HG03135 (cell line): ENCODE results near the gene TOMM40L.

ENCODE experiments used
- ATAC-seq: cut with Tn5 transposase; IDR thresholded peaks from one replicate; pipeline ENCODE4 v1.9.1; 2021; ENCODE audit warnings: mild to moderate bottlenecking, moderate library complexity; ENCODE audit not compliant: unreplicated experiment

Gene TOMM40L

GRCh38 chr1:161196521-161197451, 29.1 kb upstream of the TOMM40L start:
- no peak for ATAC-seq

GRCh38 chr1:161197560-161198193, 28.2 kb upstream of the TOMM40L start:
- no peak for ATAC-seq

GRCh38 chr1:161198194-161198896, 27.5 kb upstream of the TOMM40L start:
- ATAC-seq, result no peak

- ATAC-seq, result no peak
These were observed 26.9 kb upstream of the TOMM40L start, which contains the start of gene ADAMTS4 for GRCh38 chr1:161198897-161199431. Gene ADAMTS4, minus strand, starts transcription at chr1:161199054. Its CDS starts 427 bp downstream, at chr1:161198627.

GRCh38 chr1:161199506-161200139, 26.2 kb upstream of the TOMM40L start:
- ATAC-seq, result no peak

GRCh38 chr1:161200421-161200991, 25.4 kb upstream of the TOMM40L start:
- ATAC-seq, result no peak

- ATAC-seq, result no peak
These were observed 24.6 kb upstream of the TOMM40L start for GRCh38 chr1:161200992-161201835.

GRCh38 chr1:161201836-161202712, 23.8 kb upstream of the TOMM40L start, which contains the start of gene NDUFS2:
Gene NDUFS2, plus strand, starts transcription at chr1:161202367. Its CDS starts 19 bp downstream, at chr1:161202386.
- ATAC-seq, result peak; percentile 97

GRCh38 chr1:161206411-161207140, 19.3 kb upstream of the TOMM40L start:
- ATAC-seq, result no peak

GRCh38 chr1:161207173-161207572, 18.7 kb upstream of the TOMM40L start:
- no peak for ATAC-seq

- no peak for ATAC-seq
These were observed 16.0 kb upstream of the TOMM40L start for GRCh38 chr1:161209790-161210409.

GRCh38 chr1:161214369-161214768, 11.5 kb upstream of the TOMM40L start:
- no peak for ATAC-seq

GRCh38 chr1:161215076-161215475, 10.8 kb upstream of the TOMM40L start, which contains the start of gene FCER1G:
Gene FCER1G, plus strand, starts transcription at chr1:161215295. Its CDS starts 27 bp downstream, at chr1:161215322.
- ATAC-seq, result no peak

GRCh38 chr1:161216945-161217712, 8.7 kb upstream of the TOMM40L start:
- ATAC-seq, result peak; percentile 82

GRCh38 chr1:161217831-161218230, 8.0 kb upstream of the TOMM40L start:
- ATAC-seq, result no peak
